Measurements from ENCODE around the gene SLC27A3.

SLC27A3 gene

DNA sequence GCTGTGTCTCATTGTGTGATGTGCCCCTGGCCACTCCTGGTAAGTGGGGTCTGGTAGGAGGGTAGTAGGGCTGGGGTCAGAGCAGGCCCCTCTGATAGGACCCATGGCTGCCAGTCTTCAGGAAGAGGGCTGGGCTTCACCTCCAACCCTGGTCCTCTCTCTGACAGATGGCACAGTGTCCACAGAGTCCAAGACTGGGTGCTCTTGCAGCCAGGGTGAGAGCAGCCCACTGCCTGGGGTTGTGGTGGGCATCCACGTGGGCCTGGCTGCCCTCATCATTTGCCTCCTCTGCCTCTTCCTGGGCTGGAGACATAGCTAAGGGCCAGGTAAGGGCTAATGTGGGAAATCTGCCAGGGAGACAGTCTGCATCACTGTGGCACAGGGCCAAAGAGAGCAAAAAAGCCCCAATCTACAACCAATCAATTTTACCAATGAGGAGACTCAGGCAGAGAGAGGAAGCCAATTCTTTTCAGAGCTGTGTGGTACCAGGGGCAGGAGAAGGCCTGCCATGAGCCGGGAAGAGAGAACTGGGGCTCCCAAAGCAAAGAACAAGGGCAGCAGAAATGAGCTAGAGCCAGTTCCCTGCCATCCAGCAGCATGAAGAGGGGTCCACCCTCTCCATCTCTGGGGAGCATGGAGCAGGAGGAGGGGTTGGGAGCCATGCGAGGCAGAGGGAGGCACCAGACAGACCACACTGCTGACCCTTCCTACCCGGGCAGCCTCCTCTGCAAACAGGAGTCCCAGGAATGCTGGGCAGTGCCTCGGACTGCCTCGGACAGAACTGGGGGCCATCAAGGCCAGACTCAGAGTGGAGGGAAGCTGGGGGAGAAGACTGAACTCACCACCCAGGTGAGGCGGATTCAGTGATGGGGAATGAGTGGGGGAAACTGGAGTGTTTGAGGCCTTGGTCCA lies 26.8 kb downstream of the SLC27A3 start:
- Histone ChIP-seq H3K4me2 (ENCODE audit: low read length) (no peak overlapping the region), H3K27ac (ENCODE audit: low read depth, low read length) (no peak overlapping the region)
- no peak for TF ChIP-seq EZH2phosphoT487 (IDR thresholded peaks at IDR 0.05; ENCODE audit: borderline replicate concordance, low read length)
- TF ChIP-seq, protein P1, sequence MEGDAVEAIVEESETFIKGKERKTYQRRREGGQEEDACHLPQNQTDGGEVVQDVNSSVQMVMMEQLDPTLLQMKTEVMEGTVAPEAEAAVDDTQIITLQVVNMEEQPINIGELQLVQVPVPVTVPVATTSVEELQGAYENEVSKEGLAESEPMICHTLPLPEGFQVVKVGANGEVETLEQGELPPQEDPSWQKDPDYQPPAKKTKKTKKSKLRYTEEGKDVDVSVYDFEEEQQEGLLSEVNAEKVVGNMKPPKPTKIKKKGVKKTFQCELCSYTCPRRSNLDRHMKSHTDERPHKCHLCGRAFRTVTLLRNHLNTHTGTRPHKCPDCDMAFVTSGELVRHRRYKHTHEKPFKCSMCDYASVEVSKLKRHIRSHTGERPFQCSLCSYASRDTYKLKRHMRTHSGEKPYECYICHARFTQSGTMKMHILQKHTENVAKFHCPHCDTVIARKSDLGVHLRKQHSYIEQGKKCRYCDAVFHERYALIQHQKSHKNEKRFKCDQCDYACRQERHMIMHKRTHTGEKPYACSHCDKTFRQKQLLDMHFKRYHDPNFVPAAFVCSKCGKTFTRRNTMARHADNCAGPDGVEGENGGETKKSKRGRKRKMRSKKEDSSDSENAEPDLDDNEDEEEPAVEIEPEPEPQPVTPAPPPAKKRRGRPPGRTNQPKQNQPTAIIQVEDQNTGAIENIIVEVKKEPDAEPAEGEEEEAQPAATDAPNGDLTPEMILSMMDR (IDR thresholded peaks at IDR 0.05; ENCODE audit: low read depth, low read length, poor library complexity, severe bottlenecking) = no peak

DNA sequence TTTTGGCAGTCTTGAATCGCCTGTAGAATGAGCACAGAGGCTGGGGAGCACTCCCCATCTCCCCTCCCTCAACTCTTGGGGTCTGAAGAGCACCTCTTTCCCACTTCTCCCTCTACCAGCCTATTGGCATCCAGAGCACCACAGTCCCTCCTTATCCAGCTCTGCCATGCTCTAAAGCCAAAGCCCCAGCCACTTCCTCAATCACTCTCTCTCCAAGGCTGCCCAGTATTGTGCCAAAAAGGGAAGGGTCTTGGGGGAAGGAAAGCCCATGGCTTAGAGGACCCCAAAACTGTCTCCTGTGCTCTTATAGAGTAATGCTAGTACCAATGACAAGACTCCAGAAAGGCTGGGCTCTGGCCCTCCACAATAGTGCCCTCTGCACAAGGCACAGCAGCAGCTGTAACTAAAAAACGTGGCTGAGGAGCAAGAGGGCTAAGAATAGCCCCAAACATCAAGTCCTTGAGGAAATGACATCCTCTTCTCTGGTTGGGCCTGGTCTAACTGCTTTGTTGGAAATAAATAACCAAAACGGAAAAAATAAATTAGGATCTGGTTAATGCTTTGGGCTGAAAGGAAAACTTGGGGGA lies 28.4 kb downstream of the SLC27A3 start:
- Histone ChIP-seq H3K4me1 (ENCODE audit: control insufficient read depth, low read length) (peaks cover 22% of the 10 kb centered on the region), H3K4me3 (ENCODE audit: low read length) (no peak overlapping the region), H3K27me3 (ENCODE audit: control insufficient read depth, low read length) (no peaks in the 10 kb centered on the region), H3K9me2 (replicated peaks; ENCODE audit: control insufficient read depth, low read length) (no peaks in the 10 kb centered on the region), H3K4me2 (ENCODE audit: low read length) (no peak overlapping the region), H3K36me3 (ENCODE audit: control insufficient read depth, low read length) (peaks cover 22% of the 10 kb centered on the region), H3K79me2 (ENCODE audit: control insufficient read depth, low read length) (no peaks in the 10 kb centered on the region), H3F3A (ENCODE audit: control insufficient read depth, insufficient read depth) (peaks cover 9% of the 10 kb centered on the region), H3K9me3 (ENCODE audit: control insufficient read depth, insufficient read depth, low read length) (no peaks in the 10 kb centered on the region), H3K27ac (ENCODE audit: low read depth, low read length) (no peak overlapping the region), H4K20me1 (ENCODE audit: control insufficient read depth, insufficient read depth, low read depth, low read length) (no peaks in the 10 kb centered on the region)
- TF ChIP-seq, protein P1 (IDR thresholded peaks at IDR 0.05; ENCODE audit: low read depth, low read length, poor library complexity, severe bottlenecking) = no peak
- no peak for TF ChIP-seq EZH2phosphoT487 (IDR thresholded peaks at IDR 0.05; ENCODE audit: borderline replicate concordance, low read length)

More for the DNA sequence above, 26.8 kb downstream of the SLC27A3 start:
- peaks cover 10% of the 10 kb centered on the region for H3F3A ChIP-seq (ENCODE audit: control insufficient read depth, insufficient read depth)
- H4K20me1 ChIP-seq (ENCODE audit: control insufficient read depth, insufficient read depth, low read depth, low read length) = no peaks in the 10 kb centered on the region
- no peaks in the 10 kb centered on the region for H3K9me2 ChIP-seq (replicated peaks; ENCODE audit: control insufficient read depth, low read length)
- peaks cover 21% of the 10 kb centered on the region for H3K4me1 ChIP-seq (ENCODE audit: control insufficient read depth, low read length)
- H3K79me2 ChIP-seq (ENCODE audit: control insufficient read depth, low read length) = no peaks in the 10 kb centered on the region
- H3K4me3 ChIP-seq (ENCODE audit: low read length) = no peak overlapping the region
- H3K27me3 ChIP-seq (ENCODE audit: control insufficient read depth, low read length) = no peaks in the 10 kb centered on the region
- no peaks in the 10 kb centered on the region for H3K9me3 ChIP-seq (ENCODE audit: control insufficient read depth, insufficient read depth, low read length)
- peaks cover 14% of the 10 kb centered on the region for H3K36me3 ChIP-seq (ENCODE audit: control insufficient read depth, low read length)

DNA sequence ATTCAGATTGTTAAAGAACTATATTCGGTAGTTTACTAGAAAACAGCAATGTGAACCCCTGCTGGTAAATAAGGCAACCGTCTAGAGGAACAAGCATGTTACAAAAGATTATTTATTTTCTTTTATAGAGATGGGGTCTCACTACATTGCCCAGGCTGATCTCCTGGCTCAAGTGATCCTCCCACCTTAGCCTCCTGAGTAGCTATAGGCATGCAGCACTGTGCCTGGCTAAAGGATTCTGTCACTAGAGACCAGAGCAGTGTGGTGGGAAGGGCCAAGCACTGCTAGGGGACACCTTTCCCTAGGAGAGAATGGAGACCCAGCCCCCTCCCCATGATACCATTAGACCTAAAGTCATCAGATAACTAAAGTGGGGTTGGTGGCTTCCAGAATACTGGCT lies 28.9 kb downstream of the SLC27A3 start:
- no peak for TF ChIP-seq EZH2phosphoT487 (IDR thresholded peaks at IDR 0.05; ENCODE audit: borderline replicate concordance, low read length)
- TF ChIP-seq, protein P1 (IDR thresholded peaks at IDR 0.05; ENCODE audit: low read depth, low read length, poor library complexity, severe bottlenecking) = no peak
- no peak overlapping the region for H3K4me3 ChIP-seq (ENCODE audit: low read length)
- H3K79me2 ChIP-seq (ENCODE audit: control insufficient read depth, low read length) = no peaks in the 10 kb centered on the region
- no peak overlapping the region for H3K27ac ChIP-seq (ENCODE audit: low read depth, low read length)
- peaks cover 27% of the 10 kb centered on the region for H3K36me3 ChIP-seq (ENCODE audit: control insufficient read depth, low read length)
- H3K27me3 ChIP-seq (ENCODE audit: control insufficient read depth, low read length) = no peaks in the 10 kb centered on the region
- H4K20me1 ChIP-seq (ENCODE audit: control insufficient read depth, insufficient read depth, low read depth, low read length) = no peaks in the 10 kb centered on the region
- H3F3A ChIP-seq (ENCODE audit: control insufficient read depth, insufficient read depth) = peaks cover 6% of the 10 kb centered on the region
- peaks cover 22% of the 10 kb centered on the region for H3K4me1 ChIP-seq (ENCODE audit: control insufficient read depth, low read length)
- no peak overlapping the region for H3K4me2 ChIP-seq (ENCODE audit: low read length)
- H3K9me2 ChIP-seq (replicated peaks; ENCODE audit: control insufficient read depth, low read length) = no peaks in the 10 kb centered on the region
- H3K9me3 ChIP-seq (ENCODE audit: control insufficient read depth, insufficient read depth, low read length) = no peaks in the 10 kb centered on the region
